Right atrium auricular region (tissue), 2 donors: ENCODE data around the gene CFAP65. TPM values are rescaled to one million over a fixed set of nuclear protein-coding genes. Genes with fewer than 3 reads are reported as not detected.

Experiments used
- DNase-seq: peaks from one replicate; pipeline ENCODE4 v3.0.0-alpha.2; 2019; ENCODE audit warnings: low spot score
- H3K27ac ChIP-seq, 2 donors: fragments of 200-600 bp; sonication (generic); 1 replicate in 1 of 2; 2 replicates in 1 of 2; pipeline ENCODE4 v1.5.1; 2016 to 2019
- H3K27me3 ChIP-seq, 2 donors: fragments of 200-600 bp; sonication (generic); one replicate each; pipeline versions ENCODE4 v1.5.1 to v1.6.0; 2017 to 2019
- H3K36me3 ChIP-seq: fragments of 200-600 bp; sonication (generic); one replicate; pipeline ENCODE4 v1.5.1; 2016
- H3K4me1 ChIP-seq, 2 donors: fragments of 200-600 bp; sonication (generic); one replicate each; pipeline versions ENCODE4 v1.5.1 to v1.6.0; 2017 to 2019
- H3K4me3 ChIP-seq, 2 donors: fragments of 200-600 bp; sonication (generic); 1 replicate in 1 of 2; 2 replicates in 1 of 2; pipeline ENCODE4 v1.5.1; 2017 to 2019; ENCODE audit warnings: mild to moderate bottlenecking in 1 of 2, moderate library complexity in 1 of 2
- H3K9me3 ChIP-seq, 2 donors: fragments of 200-600 bp; sonication (generic); one replicate each; pipeline ENCODE4 v1.5.1; 2019
- total RNA-seq, 2 donors: library from RNA; depleted of rRNA; stranded (reverse); fragments of >200 nt; gene quantifications; one replicate each; pipeline ENCODE4 v1.1.0, GENCODE V29; 2016
- TF ChIP-seq, protein P1 (sequence below), 2 donors: fragments of 200-600 bp; sonication (generic); IDR thresholded peaks; one replicate each; pipeline ENCODE4 v1.5.1; 2019; ENCODE audit warnings: antibody characterized with exemption in 2 of 2

The CFAP65 gene
- total RNA-seq, 2 donors from 2014 or later: not detected

DNA sequence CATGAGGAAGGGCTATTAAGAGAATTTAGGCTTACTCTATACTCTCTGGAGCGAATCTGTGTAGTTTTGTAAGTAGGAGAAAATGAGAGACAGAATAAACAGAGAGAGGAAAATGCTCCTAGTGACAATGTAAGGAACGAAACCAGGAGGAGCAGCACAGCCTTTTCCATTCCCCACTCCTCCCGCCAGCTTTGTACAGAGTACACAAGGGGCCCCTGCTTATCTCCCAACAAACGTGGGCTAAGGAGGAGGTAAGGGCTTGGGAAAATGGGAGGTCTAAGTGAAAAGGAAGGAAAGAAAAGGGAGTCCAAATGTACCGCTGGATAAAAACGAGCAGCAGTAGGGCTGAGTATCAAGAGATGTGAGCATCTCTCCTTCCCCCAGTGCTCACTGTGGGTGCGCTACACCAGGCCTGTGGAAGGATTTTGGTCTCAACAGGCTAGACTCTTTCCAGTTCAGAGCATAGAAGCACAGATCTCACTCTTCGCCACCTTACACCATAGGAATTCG lies 31.5 kb upstream of the CFAP65 start:
- no peaks in the 10 kb centered on the region for H3K27me3 ChIP-seq
- no peak overlapping the region for H3K4me3 ChIP-seq
- TF ChIP-seq, protein P1, sequence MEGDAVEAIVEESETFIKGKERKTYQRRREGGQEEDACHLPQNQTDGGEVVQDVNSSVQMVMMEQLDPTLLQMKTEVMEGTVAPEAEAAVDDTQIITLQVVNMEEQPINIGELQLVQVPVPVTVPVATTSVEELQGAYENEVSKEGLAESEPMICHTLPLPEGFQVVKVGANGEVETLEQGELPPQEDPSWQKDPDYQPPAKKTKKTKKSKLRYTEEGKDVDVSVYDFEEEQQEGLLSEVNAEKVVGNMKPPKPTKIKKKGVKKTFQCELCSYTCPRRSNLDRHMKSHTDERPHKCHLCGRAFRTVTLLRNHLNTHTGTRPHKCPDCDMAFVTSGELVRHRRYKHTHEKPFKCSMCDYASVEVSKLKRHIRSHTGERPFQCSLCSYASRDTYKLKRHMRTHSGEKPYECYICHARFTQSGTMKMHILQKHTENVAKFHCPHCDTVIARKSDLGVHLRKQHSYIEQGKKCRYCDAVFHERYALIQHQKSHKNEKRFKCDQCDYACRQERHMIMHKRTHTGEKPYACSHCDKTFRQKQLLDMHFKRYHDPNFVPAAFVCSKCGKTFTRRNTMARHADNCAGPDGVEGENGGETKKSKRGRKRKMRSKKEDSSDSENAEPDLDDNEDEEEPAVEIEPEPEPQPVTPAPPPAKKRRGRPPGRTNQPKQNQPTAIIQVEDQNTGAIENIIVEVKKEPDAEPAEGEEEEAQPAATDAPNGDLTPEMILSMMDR (IDR thresholded peaks at IDR 0.05): no peak
- no peak for DNase-seq
- H3K36me3 ChIP-seq: peaks cover 23% of the 10 kb centered on the region
- H3K27ac ChIP-seq: no peak overlapping the region
- H3K9me3 ChIP-seq: no peaks in the 10 kb centered on the region
- H3K4me1 ChIP-seq: peaks cover 0 to 7% of the 10 kb centered on the region in 2 donors

DNA sequence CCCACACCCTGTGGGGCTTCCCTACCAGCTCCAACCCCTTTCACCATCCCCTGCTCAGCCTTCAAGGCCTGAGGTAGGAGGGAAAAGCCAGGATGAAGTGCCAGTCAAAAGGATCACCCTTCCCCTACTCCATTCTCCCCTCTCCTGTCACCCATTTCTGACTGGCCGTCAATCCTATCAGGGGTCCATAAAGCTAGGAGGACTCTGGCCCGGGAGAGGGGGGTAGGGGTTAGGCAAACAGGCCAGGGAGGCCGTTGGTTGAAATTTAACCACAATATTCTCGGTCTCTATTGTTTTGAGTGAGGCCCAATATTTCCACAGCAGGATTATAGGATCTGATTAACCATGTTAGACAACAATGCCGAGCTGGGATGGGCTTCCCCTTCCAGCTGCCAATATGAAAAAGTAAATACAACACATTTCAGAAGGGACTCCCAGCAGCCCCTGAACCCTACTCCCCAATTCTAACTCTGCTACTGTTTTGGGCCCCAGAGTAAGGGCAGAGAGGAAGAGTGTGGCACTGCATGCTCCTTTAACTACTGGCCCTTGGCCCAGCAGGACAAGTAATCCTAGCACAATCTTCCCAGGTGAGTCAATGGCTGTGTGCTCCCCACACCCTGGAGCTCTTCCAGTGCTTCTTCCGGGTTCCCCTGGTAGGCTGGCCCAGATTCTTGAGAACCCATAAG lies 30.0 kb upstream of the CFAP65 start:
- Histone ChIP-seq H3K27ac (no peak overlapping the region), H3K4me3 (no peak overlapping the region), H3K27me3 (no peaks in the 10 kb centered on the region), H3K4me1 (peaks cover 0 to 7% of the 10 kb centered on the region in 2 donors), H3K9me3 (no peaks in the 10 kb centered on the region), H3K36me3 (peaks cover 7% of the 10 kb centered on the region)
- no peak for DNase-seq
- TF ChIP-seq, protein P1 (IDR thresholded peaks at IDR 0.05): no peak

DNA sequence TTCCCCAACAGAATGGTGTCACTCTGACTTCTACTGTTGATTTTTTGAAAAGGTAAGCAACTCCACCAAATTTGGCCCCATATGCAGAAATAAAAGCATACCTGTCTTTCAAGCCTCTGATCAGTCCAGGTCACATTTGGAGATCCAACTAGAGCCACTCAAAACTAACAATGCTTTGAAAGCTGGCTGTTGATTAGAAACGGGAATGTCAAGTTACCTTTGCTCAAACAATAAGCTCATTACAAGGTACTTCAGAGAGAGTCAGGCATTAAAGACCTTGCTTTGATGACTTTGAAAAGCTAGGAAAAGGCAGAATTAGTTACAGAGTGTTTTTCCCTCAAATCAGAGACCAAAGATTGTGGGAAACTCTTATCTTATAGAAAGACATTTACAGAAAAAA lies 24.2 kb upstream of the CFAP65 start:
- TF ChIP-seq, protein P1 (IDR thresholded peaks at IDR 0.05): no peak
- DNase-seq: no peak
- Histone ChIP-seq H3K36me3 (no peaks in the 10 kb centered on the region), H3K4me1 (peaks cover 0 to 6% of the 10 kb centered on the region in 2 donors), H3K27me3 (peaks cover 0 to 8% of the 10 kb centered on the region in 2 donors), H3K4me3 (no peak overlapping the region), H3K9me3 (no peaks in the 10 kb centered on the region), H3K27ac (no peak overlapping the region)

DNA sequence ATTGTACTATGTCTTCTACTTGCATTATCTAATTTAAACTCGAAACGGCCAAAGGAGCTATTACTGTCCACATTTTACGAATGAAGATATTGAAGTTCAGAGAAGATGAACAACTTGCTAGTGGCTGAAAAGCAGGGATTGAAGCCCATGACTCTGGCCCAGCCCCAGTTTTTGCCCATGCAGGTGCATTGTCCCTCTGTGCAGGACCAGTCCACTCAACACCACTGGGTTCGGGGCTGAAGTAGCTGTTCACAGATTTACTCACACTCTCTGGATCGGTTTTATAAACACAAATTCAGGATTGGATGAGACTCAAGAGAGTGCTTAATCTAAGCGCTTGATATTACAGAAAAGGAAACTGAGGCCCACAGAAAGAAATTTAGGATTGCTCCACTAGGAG lies 20.8 kb upstream of the CFAP65 start:
- Histone ChIP-seq H3K9me3 (no peaks in the 10 kb centered on the region), H3K4me3 (no peak overlapping the region), H3K27me3 (peaks cover 21 to 33% of the 10 kb centered on the region in 2 donors), H3K36me3 (no peaks in the 10 kb centered on the region), H3K27ac (no peak overlapping the region), H3K4me1 (peaks cover 0 to 38% of the 10 kb centered on the region in 2 donors)
- no peak for DNase-seq
- TF ChIP-seq, protein P1 (IDR thresholded peaks at IDR 0.05): no peak

DNA sequence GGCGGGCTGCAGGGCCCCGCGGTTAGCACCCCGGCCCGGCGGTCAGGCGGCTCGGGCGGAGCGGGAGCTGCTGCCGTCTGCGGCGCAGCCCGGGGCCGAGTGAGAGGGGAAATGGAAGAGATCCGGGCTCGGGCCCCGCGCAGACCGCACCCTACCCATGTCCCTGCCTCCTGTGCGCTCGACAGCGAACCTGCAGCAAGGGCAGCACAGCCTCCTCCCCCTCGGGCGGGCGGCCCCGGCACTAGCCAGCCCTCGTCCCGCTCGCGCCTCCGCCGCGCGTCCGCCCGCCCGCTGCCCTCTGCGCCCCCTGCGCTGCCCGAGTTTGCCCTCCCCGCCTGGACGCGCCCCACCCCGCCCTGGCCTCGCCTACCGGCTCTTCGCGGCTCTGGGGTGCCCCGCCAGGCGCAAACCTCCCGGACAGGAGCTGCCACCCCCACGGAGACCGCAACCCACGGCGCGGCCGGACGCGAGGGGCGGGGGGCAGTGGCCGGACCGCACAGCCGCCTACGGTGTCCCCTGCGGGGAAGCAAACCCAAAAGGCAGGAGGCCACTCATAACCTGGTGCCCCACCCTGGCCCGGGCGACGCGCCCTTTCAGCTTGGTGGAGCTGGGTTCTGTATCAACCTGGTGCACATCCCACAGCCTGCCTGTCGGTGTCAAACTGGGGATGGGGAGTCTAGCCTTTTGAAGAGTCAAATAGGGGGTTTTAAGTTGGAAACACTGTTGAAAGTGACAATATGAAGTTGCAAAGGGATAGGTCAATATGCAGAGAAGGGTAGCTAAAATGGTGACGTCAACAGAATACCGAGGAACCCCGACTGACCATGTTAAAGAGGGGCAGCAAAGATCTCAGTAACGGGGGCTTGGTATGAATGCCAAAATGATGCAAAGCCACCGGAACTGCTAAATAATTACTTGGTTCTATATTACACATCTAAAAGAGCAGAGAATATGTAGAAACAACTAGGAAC lies 19.8 kb upstream of the CFAP65 start, which contains the start of gene IHH:
Gene IHH (minus strand): TSS at position 101 of the 971 bp plus-strand sequence. CDS start 454 bp downstream, outside the sequence.
- Histone ChIP-seq H3K4me3 (peak within 1 kb of the TSS in 1 of 2 donors; percentile 33), H3K4me1 (peaks cover 0 to 38% of the 10 kb centered on the region in 2 donors), H3K27ac (no peak within 1 kb of the TSS), H3K27me3 (peaks cover 21 to 42% of the 10 kb centered on the region in 2 donors), H3K36me3 (no peaks in the 10 kb centered on the region), H3K9me3 (no peaks in the 10 kb centered on the region)
- TF ChIP-seq, protein P1 (IDR thresholded peaks at IDR 0.05): no peak
- DNase-seq: no peak
